GM12891 (cell line): ENCODE data around the gene POLR2H.

Experiments used
- POLR2A ChIP-seq: IDR thresholded peaks from 2 replicates; pipeline ENCODE4 v1.6.1; 2011; ENCODE audit warnings: low read depth, low read length, control low read depth
- POLR2AphosphoS5 ChIP-seq: IDR thresholded peaks from 2 replicates; pipeline ENCODE4 v1.6.1; 2011; ENCODE audit warnings: low read depth, low read length, control low read depth
- SPI1 ChIP-seq: IDR thresholded peaks from 2 replicates; pipeline ENCODE4 v1.6.1; 2011; ENCODE audit warnings: low read depth, low read length, control low read depth

- TF ChIP-seq POLR2A (peak; percentile 65), POLR2AphosphoS5 (peak; percentile 81), SPI1 (no peak)
These were observed 27.8 kb upstream of the POLR2H start for GRCh38 chr3:184333700-184334099.
